Astrocyte (in vitro differentiated cells and primary cell): Measurements from ENCODE around the gene CACNB4. TPM values are rescaled to one million over a fixed set of nuclear protein-coding genes. Genes with fewer than 3 reads are reported as not detected.
A peak's percentile ranks its signal among the peaks of the same experiment; 100 is the strongest.

Experiments used
- DNase-seq: peaks from one replicate; pipeline ENCODE4 v3.0.0-alpha.2; 2010; ENCODE audit warnings: low read depth
- FAIRE-seq: peaks from 2 replicates; lab custom pipeline; 2011; peaks lifted over from hg19 to GRCh38; lab: Jason Lieb, UNC
- H2AFZ ChIP-seq: 2 replicates; pipeline ENCODE4 v1.6.0; 2012; ENCODE audit warnings: low read depth, low read length, inconsistent platforms
- H3K27ac ChIP-seq: 2 replicates; pipeline ENCODE4 v1.5.1; 2011; ENCODE audit warnings: low read depth, low read length, inconsistent platforms
- H3K27me3 ChIP-seq: 2 replicates; pipeline ENCODE4 v1.6.0; 2011; ENCODE audit warnings: low read length, inconsistent platforms; ENCODE audit not compliant: insufficient read depth
- H3K36me3 ChIP-seq: 2 replicates; pipeline ENCODE4 v1.5.1; 2011; ENCODE audit warnings: low read length, inconsistent platforms; ENCODE audit not compliant: insufficient read depth
- H3K4me1 ChIP-seq: 2 replicates; pipeline ENCODE4 v1.5.1; 2011; ENCODE audit warnings: low read length, inconsistent platforms; ENCODE audit not compliant: insufficient read depth
- H3K4me2 ChIP-seq: 2 replicates; pipeline ENCODE4 v1.6.0; 2012; ENCODE audit warnings: low read length, inconsistent platforms
- H3K4me3 ChIP-seq: 2 replicates; pipeline ENCODE4 v1.5.1; 2011; ENCODE audit warnings: low read depth, mild to moderate bottlenecking, low read length, inconsistent platforms; ENCODE audit not compliant: insufficient read depth
- H3K79me2 ChIP-seq: 2 replicates; pipeline ENCODE4 v1.6.0; 2012; ENCODE audit warnings: mild to moderate bottlenecking, low read length, inconsistent platforms; ENCODE audit not compliant: insufficient read depth
- H3K9ac ChIP-seq: 2 replicates; pipeline ENCODE4 v1.6.0; 2012; ENCODE audit warnings: mild to moderate bottlenecking, low read length, inconsistent platforms
- H3K9me3 ChIP-seq: 2 replicates; pipeline ENCODE4 v1.5.1; 2012; ENCODE audit warnings: low read depth, mild to moderate bottlenecking, low read length, inconsistent platforms; ENCODE audit not compliant: insufficient read depth
- H4K20me1 ChIP-seq: 2 replicates; pipeline ENCODE4 v1.6.0; 2012; ENCODE audit warnings: low read length, inconsistent platforms; ENCODE audit not compliant: insufficient read depth
- H3K27ac Mint-ChIP-seq: one replicate; pipeline ENCODE4 v1.8.0; 2021; ENCODE audit warnings: mild to moderate bottlenecking, mixed read lengths; ENCODE audit not compliant: unreplicated experiment
- H3K27me3 Mint-ChIP-seq: one replicate; pipeline ENCODE4 v1.8.0; 2021; ENCODE audit warnings: low read depth, mixed read lengths; ENCODE audit not compliant: unreplicated experiment
- H3K36me3 Mint-ChIP-seq: one replicate; pipeline ENCODE4 v1.8.0; 2021; ENCODE audit warnings: low read depth, mixed read lengths; ENCODE audit not compliant: unreplicated experiment
- H3K4me1 Mint-ChIP-seq: one replicate; pipeline ENCODE4 v1.8.0; 2021; ENCODE audit warnings: low read depth, mixed read lengths; ENCODE audit not compliant: unreplicated experiment
- H3K4me3 Mint-ChIP-seq: one replicate; pipeline ENCODE4 v1.8.0; 2021; ENCODE audit warnings: mild to moderate bottlenecking, moderate library complexity, mixed read lengths; ENCODE audit not compliant: unreplicated experiment
- H3K9me3 Mint-ChIP-seq: one replicate; pipeline ENCODE4 v1.8.0; 2021; ENCODE audit warnings: mild to moderate bottlenecking, mixed read lengths; ENCODE audit not compliant: unreplicated experiment
- EZH2 ChIP-seq: IDR thresholded peaks from 2 replicates; pipeline ENCODE4 v1.6.1; 2012; ENCODE audit warnings: mild to moderate bottlenecking, low read length, inconsistent platforms; ENCODE audit not compliant: insufficient read depth
- total RNA-seq: library from RNA; stranded (reverse); gene quantifications from 2 replicates; pipeline ENCODE4 v1.2.1, GENCODE V29; 2021
- TF ChIP-seq, protein P1 (sequence below): IDR thresholded peaks from 2 replicates; pipeline ENCODE4 v1.5.1; 2011; ENCODE audit warnings: low read depth, mild to moderate bottlenecking, inconsistent platforms, low read length, moderate library complexity; ENCODE audit not compliant: insufficient read depth

CACNB4 gene
- total RNA-seq, 1 donor from 2014 or later, result 1.8 TPM

GRCh38 chr2:151973901-151974199 is 125.0 kb downstream of the CACNB4 start:
- H3K9me3 ChIP-seq, result no peaks in the 10 kb centered on the region
- H3K9me3 Mint-ChIP-seq, result no peaks in the 10 kb centered on the region
- peak overlapping the region; percentile 42 for H3K4me3 Mint-ChIP-seq
- H2AFZ ChIP-seq, result peak overlapping the region; percentile 22
- no peaks in the 10 kb centered on the region for H3K36me3 Mint-ChIP-seq
- no peaks in the 10 kb centered on the region for H3K4me1 ChIP-seq
- H3K79me2 ChIP-seq, result no peaks in the 10 kb centered on the region
- no peak overlapping the region for H3K4me3 ChIP-seq
- peak overlapping the region; percentile 59 for H3K4me2 ChIP-seq
- H3K27ac ChIP-seq, result no peak overlapping the region
- H3K36me3 ChIP-seq, result no peaks in the 10 kb centered on the region
- no peak for FAIRE-seq
- peaks cover 10% of the 10 kb centered on the region for H3K4me1 Mint-ChIP-seq
- peaks cover 3% of the 10 kb centered on the region for H3K27me3 Mint-ChIP-seq
- no peak overlapping the region for H3K27ac Mint-ChIP-seq
- DNase-seq, result peak; percentile 51
- no peaks in the 10 kb centered on the region for H3K27me3 ChIP-seq
- no peak overlapping the region for H3K9ac ChIP-seq
- H4K20me1 ChIP-seq, result no peaks in the 10 kb centered on the region
- TF ChIP-seq EZH2, result no peak
- TF ChIP-seq, protein P1, sequence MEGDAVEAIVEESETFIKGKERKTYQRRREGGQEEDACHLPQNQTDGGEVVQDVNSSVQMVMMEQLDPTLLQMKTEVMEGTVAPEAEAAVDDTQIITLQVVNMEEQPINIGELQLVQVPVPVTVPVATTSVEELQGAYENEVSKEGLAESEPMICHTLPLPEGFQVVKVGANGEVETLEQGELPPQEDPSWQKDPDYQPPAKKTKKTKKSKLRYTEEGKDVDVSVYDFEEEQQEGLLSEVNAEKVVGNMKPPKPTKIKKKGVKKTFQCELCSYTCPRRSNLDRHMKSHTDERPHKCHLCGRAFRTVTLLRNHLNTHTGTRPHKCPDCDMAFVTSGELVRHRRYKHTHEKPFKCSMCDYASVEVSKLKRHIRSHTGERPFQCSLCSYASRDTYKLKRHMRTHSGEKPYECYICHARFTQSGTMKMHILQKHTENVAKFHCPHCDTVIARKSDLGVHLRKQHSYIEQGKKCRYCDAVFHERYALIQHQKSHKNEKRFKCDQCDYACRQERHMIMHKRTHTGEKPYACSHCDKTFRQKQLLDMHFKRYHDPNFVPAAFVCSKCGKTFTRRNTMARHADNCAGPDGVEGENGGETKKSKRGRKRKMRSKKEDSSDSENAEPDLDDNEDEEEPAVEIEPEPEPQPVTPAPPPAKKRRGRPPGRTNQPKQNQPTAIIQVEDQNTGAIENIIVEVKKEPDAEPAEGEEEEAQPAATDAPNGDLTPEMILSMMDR, result no peak

DNA sequence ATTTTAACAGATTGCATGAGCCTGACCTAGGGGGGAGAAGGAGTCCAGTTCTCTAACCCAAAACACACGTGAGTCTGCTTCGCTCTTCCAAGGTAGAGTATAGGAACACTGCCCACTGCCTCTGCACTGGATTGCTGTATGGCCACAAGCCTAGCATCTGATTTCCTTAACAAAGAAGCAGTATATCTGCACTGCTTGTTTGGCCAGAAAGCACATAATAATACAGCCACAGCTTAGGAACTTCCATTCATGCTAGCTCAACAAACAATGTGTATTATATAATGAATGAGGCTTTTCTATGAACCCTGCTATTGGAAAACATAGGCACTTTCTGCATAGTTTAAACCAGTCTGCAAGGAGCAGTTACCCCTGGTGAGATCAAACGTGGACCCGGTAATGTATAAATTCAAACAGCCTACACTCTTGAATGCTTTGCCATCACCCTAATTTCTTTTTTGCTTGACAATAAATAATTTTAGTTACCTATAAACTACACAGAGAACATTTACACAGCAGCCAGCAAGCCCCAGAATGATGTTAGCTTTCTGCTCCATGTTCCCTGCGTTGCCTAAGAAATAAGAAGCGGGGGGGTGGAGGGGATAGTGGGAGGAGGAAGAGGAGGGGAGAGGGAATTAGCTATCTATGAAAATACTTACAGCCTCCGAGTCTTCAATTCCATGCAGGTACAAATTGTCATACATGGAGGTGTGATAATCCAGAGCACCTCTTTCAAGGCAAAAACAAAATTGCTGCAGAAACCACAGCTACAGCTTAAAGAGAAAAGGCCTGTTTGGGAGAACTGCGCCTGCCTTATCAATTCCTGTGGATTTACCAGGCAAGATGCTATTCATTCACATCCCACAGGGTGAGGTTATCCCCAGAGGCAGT is 125.6 kb downstream of the CACNB4 start:
- Histone ChIP-seq H3K4me1 (no peaks in the 10 kb centered on the region), H3K27ac (no peak overlapping the region), H3K36me3 (no peaks in the 10 kb centered on the region), H2AFZ (peak overlapping the region; percentile 22), H3K27me3 (no peaks in the 10 kb centered on the region), H3K4me3 (no peak overlapping the region), H4K20me1 (no peaks in the 10 kb centered on the region), H3K4me2 (peak overlapping the region; percentile 59), H3K9ac (no peak overlapping the region), H3K79me2 (no peaks in the 10 kb centered on the region), H3K9me3 (no peaks in the 10 kb centered on the region)
- Mint-ChIP-seq H3K9me3 (no peaks in the 10 kb centered on the region), H3K4me3 (no peak overlapping the region), H3K27ac (no peak overlapping the region), H3K27me3 (peaks cover 3% of the 10 kb centered on the region), H3K4me1 (peaks cover 10% of the 10 kb centered on the region), H3K36me3 (no peaks in the 10 kb centered on the region)
- DNase-seq, result no peak
- no peak for FAIRE-seq
- TF ChIP-seq EZH2, result no peak
- TF ChIP-seq, protein P1, result no peak
